Measurements from ENCODE around the gene PCNX1. TPM values are rescaled to one million over a fixed set of nuclear protein-coding genes. Genes with fewer than 3 reads are reported as not detected.
A peak's percentile ranks its signal among the peaks of the same experiment; 100 is the strongest.

The PCNX1 gene
- total RNA-seq, 6 experiments from 2014 or later, result 35.1 to 49.6 (median 41.1) TPM

GRCh38 chr14:70971560-70971959 lies 64.3 kb downstream of the PCNX1 start:
- Mint-ChIP-seq H3K27ac (peak overlapping the region; percentile 32; the same call in 1 of the 2 replicates), H3K36me3 (ENCODE audit: low read depth) (peaks cover under 1% of the 10 kb centered on the region), H3K4me1 (ENCODE audit: low read depth) (peaks cover 15% of the 10 kb centered on the region), H3K4me3 (no peak overlapping the region), H3K9me3 (no peaks in the 10 kb centered on the region), H3K27me3 (ENCODE audit: insufficient read depth) (no peaks in the 10 kb centered on the region)
- no peak for TF ChIP-seq CTCF (IDR thresholded peaks at IDR 0.05)
- DNase-seq, result no peak

GRCh38 chr14:70972107-70972976 lies 65.1 kb downstream of the PCNX1 start:
- H3K27me3 Mint-ChIP-seq (ENCODE audit: insufficient read depth), result no peaks in the 10 kb centered on the region
- H3K4me1 Mint-ChIP-seq (ENCODE audit: low read depth), result peaks cover 15% of the 10 kb centered on the region
- H3K27ac Mint-ChIP-seq, result 0 out of 2 replicates have a peak overlapping the region, but pooled peaks have one; percentile 9
- H3K9me3 Mint-ChIP-seq, result no peaks in the 10 kb centered on the region
- peaks cover 9% of the 10 kb centered on the region for H3K36me3 Mint-ChIP-seq (ENCODE audit: low read depth)
- peak; percentile 73 for DNase-seq
- TF ChIP-seq CTCF (IDR thresholded peaks at IDR 0.05), result peak; percentile 99
- no peak overlapping the region for H3K4me3 Mint-ChIP-seq

GRCh38 chr14:70976591-70976990 lies 69.3 kb downstream of the PCNX1 start:
- no peak overlapping the region for H3K4me3 Mint-ChIP-seq
- no peaks in the 10 kb centered on the region for H3K9me3 Mint-ChIP-seq
- no peak for DNase-seq
- peaks cover 19% of the 10 kb centered on the region for H3K36me3 Mint-ChIP-seq (ENCODE audit: low read depth)
- peaks cover 27% of the 10 kb centered on the region for H3K4me1 Mint-ChIP-seq (ENCODE audit: low read depth)
- no peaks in the 10 kb centered on the region for H3K27me3 Mint-ChIP-seq (ENCODE audit: insufficient read depth)
- no peak overlapping the region for H3K27ac Mint-ChIP-seq
- no peak for TF ChIP-seq CTCF (IDR thresholded peaks at IDR 0.05)

GRCh38 chr14:70981000-70981952 lies 74.0 kb downstream of the PCNX1 start:
- peak overlapping the region; percentile 55; the same call in 1 of the 2 replicates for H3K4me3 Mint-ChIP-seq
- no peaks in the 10 kb centered on the region for H3K27me3 Mint-ChIP-seq (ENCODE audit: insufficient read depth)
- H3K4me1 Mint-ChIP-seq (ENCODE audit: low read depth), result peaks cover 33% of the 10 kb centered on the region
- H3K9me3 Mint-ChIP-seq, result no peaks in the 10 kb centered on the region
- H3K27ac Mint-ChIP-seq, result peak overlapping the region; percentile 71
- TF ChIP-seq CTCF (IDR thresholded peaks at IDR 0.05), result no peak
- peaks cover 19% of the 10 kb centered on the region for H3K36me3 Mint-ChIP-seq (ENCODE audit: low read depth)
- DNase-seq, result no peak

GRCh38 chr14:70982200-70982599 lies 74.9 kb downstream of the PCNX1 start:
- no peak for TF ChIP-seq CTCF (IDR thresholded peaks at IDR 0.05)
- DNase-seq, result no peak
- H3K4me1 Mint-ChIP-seq (ENCODE audit: low read depth), result peaks cover 33% of the 10 kb centered on the region
- H3K27ac Mint-ChIP-seq, result peak overlapping the region; percentile 71; the same call in 1 of the 2 replicates
- H3K36me3 Mint-ChIP-seq (ENCODE audit: low read depth), result peaks cover 12% of the 10 kb centered on the region
- H3K27me3 Mint-ChIP-seq (ENCODE audit: insufficient read depth), result no peaks in the 10 kb centered on the region
- peak overlapping the region; percentile 55; the same call in 1 of the 2 replicates for H3K4me3 Mint-ChIP-seq
- no peaks in the 10 kb centered on the region for H3K9me3 Mint-ChIP-seq

Measured in HFFc6 (cell line).